HG03432 (cell line): ENCODE results near the gene HAPLN3.

ENCODE experiments used
- ATAC-seq: cut with Tn5 transposase; IDR thresholded peaks from one replicate; pipeline ENCODE4 v1.9.1; 2021; ENCODE audit warnings: mild to moderate bottlenecking, moderate library complexity; ENCODE audit not compliant: unreplicated experiment

The HAPLN3 gene

DNA sequence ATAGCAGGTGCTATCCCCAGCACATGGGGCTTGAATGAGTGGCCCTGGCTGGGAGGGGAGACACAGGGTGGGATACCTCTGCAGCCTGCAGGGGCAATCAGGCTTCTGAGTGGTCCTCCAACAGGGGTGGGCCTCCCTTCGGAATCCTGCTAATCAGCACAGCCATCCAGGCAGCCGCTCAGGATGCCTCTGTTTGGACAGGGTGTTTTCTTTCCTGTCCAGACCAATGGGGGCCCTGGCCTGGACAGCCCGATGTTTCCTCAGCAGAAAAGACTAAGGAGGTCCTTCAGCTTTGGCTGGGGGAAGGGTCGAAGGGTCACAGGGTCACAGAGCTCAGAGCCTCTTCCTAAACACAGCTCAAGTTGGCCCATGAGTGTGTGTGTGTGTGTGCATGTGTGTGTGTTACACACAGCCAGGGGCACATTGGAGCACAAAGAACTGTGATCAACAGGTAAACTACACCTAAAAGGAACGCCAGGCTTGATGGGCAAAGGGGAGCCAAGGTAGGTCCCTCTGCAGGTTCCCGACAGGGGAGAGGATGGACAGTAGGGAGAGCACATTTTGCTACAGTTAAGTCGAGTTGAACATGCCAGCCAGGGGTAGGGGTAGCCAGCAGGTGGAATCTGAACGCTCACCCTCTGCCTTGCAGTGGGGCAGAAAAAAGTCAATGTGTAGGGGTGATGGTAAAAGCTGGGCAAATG is 1.1 kb upstream of the HAPLN3 start:
- no peak for ATAC-seq

DNA sequence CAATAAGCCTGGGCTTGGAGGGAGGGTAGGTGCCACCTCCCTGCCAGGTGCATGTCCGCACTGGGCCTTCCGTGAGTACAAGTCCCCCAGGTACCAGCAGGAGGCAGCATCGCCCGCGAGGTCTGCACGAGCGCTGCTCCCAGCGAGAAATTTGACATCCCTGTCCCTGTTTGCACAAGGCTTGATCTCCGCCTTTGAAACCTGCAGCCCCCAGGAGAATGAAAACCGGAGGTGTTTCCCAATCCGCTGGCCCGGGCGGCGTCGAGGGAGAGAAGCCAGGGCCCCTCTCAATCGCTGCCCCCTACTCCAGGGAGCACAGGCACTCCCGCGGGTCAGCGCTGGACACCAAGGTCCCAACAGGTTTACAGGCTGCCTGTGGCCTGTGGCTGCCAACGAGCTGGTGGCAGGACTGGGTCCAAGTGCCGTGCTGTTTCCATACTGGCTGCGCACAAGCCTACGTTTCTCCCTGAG is 961 bp downstream of the HAPLN3 start:
- peak; percentile 49 for ATAC-seq

DNA sequence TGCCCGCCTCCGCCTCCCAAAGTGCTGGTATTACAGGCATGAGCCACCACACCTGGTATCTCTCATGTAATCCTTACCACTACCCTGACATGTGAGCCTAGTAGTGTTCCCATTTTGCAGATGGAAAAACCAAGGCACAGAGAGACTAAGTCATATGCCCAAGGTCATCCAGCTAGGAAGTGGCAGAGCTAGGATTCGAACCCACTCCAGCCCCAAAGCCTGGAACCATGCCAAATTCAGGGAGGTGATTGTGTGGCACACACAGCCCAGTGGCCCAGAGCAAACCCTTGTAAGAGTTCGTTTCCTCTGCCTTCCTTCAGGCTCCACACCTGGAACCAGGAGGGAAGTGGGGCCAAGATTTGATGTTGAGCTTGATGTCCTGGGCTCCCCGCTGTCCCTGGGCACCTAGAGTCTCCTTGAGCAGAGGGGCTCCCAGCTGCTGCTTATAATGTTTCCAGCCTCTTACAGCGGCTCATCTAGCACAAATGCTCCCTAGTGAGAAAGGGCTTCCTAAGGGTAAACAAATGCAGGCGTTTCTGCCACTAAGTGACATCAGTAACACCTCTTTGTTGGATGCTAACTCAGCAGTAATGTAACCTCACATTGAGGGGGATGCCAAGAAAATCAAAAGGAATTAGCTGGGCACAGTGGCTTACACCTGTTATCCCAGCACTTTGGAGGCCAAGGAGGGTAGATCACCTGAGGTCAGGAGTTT is 3.6 kb downstream of the HAPLN3 start:
- ATAC-seq, result no peak

DNA sequence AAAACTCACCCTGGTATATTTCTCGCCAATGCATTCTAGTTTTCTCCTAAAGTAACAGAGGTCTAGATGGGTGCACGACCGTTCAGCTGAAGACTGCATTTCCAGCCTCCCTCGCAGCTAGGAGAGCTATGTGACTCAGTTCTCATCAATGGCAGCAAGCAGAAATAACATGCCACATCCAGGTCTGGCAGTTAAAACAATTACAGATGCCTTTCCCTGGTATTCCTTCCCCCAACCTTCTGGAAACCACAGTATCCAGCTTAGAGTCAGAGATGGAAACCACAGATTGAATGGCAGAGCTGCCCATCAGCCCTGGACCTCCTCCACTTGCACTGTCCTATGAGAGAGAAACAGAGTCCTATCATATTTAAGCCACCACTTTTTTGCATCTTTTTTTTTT is 4.8 kb downstream of the HAPLN3 start:
- no peak for ATAC-seq

DNA sequence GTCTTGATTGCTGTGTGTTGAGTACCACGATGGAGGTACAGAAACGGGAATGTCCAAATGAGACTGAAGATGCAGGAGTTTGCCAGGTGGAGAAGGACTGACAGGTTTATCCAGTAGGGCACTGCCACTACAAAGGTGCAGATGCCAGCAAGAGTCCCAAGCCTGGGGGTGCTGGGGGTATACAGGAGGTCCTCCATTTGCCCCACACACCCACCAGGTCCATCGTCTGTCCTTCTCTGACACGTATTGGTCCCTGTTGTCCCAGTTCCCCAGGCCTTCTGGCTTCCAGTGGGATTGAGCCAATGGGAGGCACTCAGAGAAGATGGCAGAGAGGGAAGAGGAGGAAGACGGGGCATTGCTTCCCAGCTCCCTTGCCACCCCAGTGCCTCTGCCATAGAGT is 6.6 kb downstream of the HAPLN3 start:
- ATAC-seq, result no peak

DNA sequence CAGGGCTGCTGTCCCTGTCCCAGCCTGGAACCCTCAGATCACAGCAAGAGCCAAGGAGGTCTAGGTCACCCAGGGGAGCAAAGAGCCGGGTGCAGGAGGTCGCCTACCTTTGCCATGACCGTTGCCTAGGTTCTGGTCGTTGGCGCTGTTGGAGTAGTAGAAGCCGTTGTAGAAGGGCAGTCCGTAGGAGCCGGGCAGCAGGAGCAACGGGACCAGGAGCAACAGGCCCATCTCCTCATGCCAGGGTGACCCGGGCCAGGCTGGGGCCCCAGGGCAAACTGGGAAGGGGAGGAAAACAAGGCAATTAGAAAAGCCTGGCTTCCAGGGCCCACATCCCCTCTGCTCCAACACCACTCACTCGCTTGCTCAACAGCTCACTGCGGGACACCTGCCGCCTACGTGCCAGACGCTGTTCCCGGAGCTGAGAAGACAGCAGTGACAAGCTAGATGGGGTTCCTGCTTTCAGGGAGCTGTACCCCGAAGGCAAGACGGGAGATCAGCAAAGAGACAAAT is 8.2 kb downstream of the HAPLN3 start:
- no peak for ATAC-seq

DNA sequence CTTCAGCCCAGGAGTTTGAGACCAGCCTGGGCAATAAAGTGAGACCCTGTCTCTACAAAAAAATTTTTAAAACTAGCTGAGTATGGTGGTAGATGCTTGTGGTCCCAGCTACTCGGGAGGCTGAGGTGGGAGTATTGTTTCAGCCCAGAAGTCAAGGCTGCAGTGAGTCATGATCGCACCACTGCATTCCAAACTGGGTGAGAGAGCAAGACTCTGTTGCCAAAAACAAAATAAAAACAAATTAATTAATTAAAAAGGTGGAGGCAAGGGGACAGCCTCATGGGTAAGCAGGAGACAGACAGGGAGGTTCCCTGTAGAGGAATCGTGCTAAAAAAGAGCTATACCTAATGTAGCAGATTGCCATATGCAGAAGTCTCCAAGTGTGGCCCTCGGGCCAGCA is 12.6 kb downstream of the HAPLN3 start:
- no peak for ATAC-seq

DNA sequence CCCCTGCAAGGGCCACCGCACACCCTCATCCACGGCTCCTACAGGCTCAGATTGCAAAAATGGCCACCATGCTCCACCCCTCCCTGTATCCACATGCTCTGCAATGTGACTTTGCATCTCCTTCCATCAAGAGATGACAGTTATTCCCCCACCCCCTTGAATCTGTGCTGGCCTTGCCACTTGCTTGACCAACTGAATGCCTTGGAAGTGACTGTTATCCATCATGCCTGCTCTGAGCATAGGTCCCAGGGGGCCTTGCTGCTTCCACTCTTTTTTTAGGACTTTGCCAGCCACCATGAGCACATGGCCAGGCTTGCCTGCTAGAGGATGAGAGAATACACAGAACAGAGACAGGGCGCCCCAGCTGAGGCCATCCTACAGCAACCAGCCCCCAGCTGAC is 13.6 kb downstream of the HAPLN3 start:
- ATAC-seq, result no peak

DNA sequence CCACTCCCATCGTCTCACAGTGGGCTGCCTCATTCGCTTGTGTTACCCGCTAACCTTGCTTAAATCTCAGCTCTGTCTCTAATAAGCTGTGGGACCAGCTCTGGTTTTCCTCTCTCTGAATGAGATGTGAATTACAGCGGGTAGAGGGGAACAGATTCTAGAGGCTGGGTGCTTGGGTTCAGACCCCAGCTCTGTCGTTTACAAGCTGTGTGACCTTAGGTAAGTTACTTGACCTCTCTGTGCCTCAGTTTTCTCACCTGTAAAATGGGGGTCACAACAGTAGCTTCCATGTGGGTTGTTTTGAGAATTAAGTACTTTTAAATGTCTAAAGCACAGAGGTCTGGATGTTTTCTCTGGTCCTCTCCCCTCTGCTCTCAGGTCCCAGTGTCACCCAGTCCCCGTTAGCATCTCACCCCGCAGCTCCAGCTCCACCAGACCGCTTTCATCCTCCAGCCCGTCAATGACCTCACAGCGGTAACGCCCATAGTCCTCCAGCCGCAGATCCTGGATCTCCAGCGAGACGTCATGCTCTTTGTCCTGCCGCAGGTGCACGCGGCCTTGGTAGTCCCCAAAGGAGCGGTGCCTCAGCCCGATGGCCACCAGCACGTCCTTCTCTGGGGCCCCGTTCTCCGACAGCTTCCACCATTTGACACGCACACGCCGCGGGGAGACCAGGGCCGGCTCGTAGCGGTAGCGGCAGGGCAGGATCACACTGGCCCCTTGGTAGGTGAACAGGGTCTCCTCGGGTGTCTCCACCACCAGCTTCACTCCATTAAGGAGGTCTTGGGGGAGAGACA is 14.2 kb downstream of the HAPLN3 start:
- no peak for ATAC-seq

DNA sequence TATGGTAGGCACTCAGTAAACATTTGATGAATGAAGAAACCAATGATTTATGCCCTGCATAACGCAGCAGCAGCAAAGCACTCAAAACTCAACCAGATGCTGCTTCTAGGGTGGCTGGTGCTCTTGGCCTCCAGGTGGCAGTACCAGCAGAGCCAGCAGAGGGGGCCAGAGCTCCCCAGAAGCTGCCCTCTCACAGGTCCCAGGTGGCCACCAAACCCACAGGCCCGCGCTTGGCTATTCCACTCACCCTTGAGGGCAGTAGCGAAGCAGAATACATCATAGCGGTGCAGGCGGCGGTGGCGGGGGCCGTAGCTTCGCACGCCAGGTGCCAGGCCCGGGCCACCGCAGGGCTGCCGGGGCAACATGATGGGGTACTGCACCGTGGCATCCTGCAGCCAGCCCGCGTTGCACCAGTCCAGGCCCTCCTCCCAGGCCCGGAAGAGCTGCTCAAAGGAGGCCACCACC is 16.6 kb downstream of the HAPLN3 start:
- ATAC-seq, result no peak

DNA sequence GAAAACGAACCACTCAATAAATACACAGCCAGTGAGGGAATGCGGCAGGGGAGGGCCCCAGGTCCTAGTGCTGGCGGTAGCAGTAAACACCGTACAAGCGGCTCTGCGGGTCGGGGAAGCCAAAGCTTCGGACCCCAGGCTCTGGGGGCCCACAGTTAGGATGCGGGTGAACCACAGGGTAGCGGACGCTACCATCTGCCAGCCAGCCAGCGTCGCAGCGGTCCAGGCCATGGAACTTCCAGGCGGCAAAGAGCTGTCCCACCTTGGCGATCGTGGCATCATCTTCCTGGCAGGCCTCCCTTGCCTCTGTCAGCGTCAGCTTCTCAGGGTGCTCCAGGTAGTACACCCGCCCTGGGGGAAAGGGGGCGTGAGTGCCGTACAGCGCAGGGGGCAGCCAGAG is 17.4 kb downstream of the HAPLN3 start:
- ATAC-seq, result no peak

DNA sequence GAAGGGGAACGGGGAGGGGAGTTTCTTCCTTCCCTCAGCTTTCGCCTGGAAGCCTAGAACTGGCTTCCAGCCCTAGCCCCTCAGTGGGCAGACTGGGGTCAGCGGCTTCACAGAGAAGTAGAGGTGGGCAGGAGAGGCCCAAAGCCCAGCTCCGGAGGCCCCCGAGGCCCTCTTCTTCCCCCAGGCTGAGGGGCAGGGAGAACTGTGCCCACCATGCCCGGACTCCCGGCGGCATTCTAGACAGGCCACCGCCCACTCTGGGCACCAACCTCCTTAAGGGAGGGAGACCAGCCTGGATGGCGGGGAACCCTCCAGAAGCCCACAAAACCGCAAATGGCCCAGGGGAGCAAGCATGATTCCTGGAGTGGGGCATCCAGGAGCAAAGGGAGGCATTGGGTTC is 17.9 kb downstream of the HAPLN3 start:
- no peak for ATAC-seq

DNA sequence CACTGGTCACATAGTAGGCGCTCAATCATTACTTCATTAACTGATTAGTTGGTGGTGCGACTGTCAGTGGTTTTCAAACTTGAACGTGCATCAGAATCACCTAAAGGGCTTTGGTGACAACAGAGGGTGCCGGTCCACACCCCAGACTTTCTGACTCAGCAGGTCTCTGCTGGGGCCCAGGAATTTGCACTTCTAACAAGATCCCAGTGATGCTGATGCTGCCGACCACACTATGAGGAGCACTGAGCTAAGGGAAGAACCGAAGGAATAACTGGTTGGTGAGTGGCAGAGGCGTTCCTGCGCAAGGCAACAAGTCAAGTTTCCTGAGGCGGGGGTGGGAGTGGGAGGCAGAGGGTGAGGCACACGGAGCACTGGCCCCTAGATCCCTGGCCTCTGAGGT is 18.8 kb downstream of the HAPLN3 start:
- ATAC-seq, result no peak

DNA sequence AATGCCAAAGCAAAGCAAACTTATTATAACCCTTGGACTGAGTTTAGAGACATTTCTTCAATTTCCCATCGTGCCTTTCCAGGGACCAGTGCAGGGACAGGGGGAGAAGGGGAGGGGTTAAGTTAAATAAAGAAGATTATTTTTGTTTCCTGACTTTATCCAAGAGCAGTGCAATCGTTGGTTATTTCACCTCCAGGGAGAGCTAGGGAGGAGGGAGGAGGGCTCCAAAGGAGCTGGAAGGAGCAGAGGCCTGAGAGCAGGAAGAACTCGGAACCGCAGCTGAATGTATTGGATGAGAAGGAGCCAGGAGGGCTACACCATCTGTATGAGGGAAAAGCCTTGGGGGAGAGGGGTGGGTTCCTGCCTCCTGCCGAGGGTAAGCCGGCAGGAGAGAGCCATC is 20.7 kb downstream of the HAPLN3 start:
- no peak for ATAC-seq

DNA sequence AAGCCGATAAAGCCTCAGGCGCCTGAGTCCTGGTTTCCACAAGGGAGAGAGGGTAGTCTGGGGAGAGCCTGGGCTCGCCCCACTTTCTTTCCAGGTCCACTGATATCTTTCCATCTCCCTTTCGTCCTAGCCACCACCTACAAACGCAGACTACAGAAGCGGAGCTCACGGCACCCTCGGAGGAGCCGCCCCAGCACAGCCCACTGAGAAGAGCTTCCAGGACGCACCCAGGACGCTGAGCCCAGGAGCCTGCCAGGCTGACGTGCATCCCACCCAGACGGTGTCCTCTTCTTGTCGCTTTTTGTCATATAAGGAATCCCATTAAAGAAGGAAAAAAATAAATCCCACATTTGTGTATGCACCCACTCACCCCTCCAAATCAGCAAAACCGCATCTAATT is 21.1 kb downstream of the HAPLN3 start:
- ATAC-seq, result no peak

DNA sequence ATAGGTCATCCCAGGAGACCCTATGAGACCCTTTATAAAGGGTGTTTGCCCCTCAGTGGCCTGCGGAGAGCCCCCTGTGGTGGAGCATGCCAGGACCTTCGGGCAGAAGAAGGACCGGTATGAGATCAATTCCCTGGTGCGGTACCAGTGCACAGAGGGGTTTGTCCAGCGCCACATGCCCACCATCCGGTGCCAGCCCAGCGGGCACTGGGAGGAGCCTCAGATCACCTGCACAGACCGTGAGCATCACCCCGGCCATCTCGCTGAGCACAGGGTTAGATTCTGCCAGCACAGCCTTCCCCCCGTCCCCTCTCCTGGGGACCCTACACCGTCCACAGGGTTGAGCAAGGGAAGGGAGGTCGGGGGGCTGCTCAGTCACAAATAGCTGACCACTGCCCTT is 21.6 kb downstream of the HAPLN3 start:
- ATAC-seq, result no peak

DNA sequence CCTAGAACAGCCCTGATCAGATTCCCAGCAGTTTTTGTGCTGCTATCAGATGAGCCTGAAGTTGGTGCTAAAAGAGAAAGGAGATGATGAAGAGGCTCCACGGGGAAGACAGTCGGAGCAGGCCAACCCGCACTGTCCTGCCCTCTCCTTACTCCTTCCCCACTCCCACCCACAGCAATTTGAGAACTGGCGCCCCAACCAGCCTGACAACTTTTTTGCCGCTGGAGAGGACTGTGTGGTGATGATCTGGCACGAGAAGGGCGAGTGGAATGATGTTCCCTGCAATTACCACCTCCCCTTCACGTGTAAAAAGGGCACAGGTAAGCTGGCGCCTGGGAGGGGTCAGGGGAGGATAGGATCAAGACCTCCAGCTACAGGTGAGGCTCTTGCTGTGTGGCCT is 22.6 kb downstream of the HAPLN3 start:
- ATAC-seq, result no peak

DNA sequence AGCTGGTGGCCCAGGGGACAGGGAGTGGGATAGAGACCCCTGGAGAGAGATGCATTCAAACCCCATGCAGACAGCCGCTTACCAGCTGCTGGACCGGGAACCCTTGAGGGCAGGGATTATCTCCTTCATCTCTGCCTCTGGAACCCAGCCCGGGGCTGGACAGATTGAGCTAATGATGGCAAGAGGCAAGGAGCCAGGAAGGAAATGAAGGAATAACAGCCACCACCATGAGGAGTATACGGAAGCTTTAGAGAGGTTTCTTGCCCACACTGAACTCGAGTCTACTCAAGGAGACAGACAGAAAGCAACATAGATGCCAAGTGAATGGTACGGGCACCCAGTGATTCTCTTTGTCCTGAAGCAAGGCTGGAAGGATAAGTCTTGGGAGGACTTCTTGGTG is 23.2 kb downstream of the HAPLN3 start:
- no peak for ATAC-seq

DNA sequence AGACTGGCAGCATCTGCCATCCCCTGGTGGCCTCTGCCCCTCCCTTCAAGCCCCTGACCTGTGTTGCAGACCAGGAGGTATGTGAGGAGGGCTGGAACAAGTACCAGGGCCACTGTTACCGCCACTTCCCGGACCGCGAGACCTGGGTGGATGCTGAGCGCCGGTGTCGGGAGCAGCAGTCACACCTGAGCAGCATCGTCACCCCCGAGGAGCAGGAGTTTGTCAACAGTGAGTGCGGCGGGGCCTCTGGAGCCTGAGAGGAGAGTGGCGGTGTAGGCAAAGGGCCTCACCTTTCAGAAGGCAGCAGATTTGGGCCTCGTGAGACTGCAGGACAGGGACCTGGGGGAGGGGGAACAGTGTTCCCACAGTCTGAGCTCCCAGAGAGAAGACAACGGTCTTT is 24.0 kb downstream of the HAPLN3 start:
- ATAC-seq, result no peak

DNA sequence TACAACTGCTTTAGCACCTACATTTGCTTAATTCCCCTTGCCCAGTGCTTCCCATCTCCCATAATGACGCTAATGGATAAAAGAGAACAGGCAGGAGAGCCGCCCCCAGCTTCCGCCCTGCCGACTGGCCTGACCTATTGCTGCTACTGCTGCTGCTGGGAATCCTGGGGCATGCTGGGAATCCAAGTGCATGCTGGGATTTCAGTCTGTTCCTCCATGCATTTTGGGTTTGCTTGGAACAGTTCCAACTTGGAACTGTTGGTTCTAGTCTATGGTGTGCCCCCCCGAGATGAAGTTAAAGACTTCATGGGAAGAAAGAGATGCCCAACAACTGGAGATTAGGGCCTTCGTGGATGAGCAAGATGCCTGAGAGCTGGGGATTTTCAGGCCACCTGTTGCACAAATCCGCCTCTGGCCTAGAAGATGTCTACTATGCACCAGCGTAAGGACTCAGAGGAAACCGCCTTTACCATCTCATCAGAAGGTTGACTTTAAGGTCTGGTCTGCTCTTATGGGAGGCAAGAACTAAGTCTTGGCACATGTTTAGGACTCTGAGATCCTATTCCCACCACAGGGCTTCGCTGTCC is 29.0 kb downstream of the HAPLN3 start:
- no peak for ATAC-seq

DNA sequence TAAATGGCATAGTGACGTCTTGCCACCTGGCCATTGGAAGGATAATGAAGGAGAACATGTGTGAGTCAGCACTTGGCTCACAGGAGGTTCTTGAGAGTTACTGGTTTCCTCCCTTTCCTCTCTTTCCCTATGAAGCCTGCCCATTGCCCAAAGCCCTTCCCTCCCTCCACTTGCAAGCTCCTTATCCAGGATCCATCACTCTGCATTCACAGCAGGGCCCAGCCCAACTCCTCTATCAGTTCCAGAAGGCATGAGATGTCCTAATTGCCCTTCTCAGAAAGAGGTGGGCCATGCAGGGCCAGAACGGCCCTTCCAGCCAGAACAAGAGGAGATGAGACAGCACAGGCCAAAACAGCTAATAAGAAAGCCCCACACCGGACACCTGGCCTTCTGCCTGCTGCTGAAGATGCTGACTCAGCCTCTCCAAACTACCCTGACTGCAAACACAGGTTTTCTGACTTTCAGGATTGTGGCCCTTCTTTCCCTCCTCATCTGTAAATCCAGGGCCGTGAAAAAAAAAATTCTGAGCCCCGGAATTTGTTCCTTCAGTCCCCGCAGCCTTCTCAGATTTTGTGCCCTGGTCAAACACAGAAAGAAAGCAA is 29.7 kb downstream of the HAPLN3 start:
- ATAC-seq, result no peak
